Endothelial cell of umbilical vein (primary cell): ENCODE measurements around the gene IFT74.

Source experiments
- EZH2 ChIP-seq: IDR thresholded peaks from 2 replicates; pipeline ENCODE4 v1.6.1; 2012; ENCODE audit warnings: borderline replicate concordance, low read depth, mild to moderate bottlenecking, moderate library complexity, low read length, inconsistent platforms; ENCODE audit not compliant: severe bottlenecking
- FOS ChIP-seq: IDR thresholded peaks from 2 replicates; pipeline ENCODE4 v1.6.1; 2011; ENCODE audit warnings: mild to moderate bottlenecking, low read length, moderate library complexity, borderline replicate concordance; ENCODE audit not compliant: insufficient read depth
- JUN ChIP-seq: IDR thresholded peaks from 2 replicates; pipeline ENCODE4 v1.6.1; 2011; ENCODE audit warnings: borderline replicate concordance, low read depth; ENCODE audit not compliant: insufficient read length, insufficient read depth
- POLR2A ChIP-seq: IDR thresholded peaks from 2 replicates; pipeline ENCODE4 v1.6.1; 2012; ENCODE audit warnings: low read depth, mild to moderate bottlenecking, control low read depth, low read length
- POLR2AphosphoS5 ChIP-seq: IDR thresholded peaks from 2 replicates; pipeline ENCODE4 v1.6.1; 2012; ENCODE audit warnings: low read depth, mild to moderate bottlenecking, control low read depth, low read length, moderate library complexity; ENCODE audit not compliant: insufficient read depth
- TF ChIP-seq, protein P1 (sequence below), 2 donors: IDR thresholded peaks; 1 replicate in 1 of 2; 2 replicates in 1 of 2; pipeline ENCODE4 v1.5.1; 2011; ENCODE audit warnings: low read length in 2 of 2, mild to moderate bottlenecking in 2 of 2, moderate library complexity in 2 of 2, control low read depth in 1 of 2, inconsistent platforms in 1 of 2, low read depth in 1 of 2; ENCODE audit not compliant: insufficient read depth in 1 of 2; ENCODE audit errors: extremely low read depth in 1 of 2
- TF ChIP-seq, protein P2 (sequence below): IDR thresholded peaks from 2 replicates; pipeline ENCODE4 v1.6.1; 2011; ENCODE audit not compliant: insufficient read depth, insufficient read length

DNA sequence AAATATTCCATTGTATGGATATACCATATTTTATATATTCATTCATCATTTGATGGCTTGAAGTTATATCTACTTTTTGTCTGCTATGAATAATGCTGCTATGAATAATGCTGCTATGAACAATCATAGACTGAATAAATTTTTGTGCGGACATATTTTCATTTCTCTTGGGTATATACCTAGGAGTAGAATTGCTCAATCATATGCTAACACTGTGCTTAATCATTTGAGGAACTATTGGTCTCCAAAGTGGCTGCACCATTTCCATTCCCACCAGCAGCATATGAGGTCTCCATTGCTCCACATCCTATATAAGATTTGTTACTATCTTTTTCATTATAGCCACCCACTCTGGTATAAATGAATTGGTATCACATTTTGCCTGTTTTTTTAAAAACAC, 134.5 kb downstream of the IFT74 start:
- TF ChIP-seq, protein P1, sequence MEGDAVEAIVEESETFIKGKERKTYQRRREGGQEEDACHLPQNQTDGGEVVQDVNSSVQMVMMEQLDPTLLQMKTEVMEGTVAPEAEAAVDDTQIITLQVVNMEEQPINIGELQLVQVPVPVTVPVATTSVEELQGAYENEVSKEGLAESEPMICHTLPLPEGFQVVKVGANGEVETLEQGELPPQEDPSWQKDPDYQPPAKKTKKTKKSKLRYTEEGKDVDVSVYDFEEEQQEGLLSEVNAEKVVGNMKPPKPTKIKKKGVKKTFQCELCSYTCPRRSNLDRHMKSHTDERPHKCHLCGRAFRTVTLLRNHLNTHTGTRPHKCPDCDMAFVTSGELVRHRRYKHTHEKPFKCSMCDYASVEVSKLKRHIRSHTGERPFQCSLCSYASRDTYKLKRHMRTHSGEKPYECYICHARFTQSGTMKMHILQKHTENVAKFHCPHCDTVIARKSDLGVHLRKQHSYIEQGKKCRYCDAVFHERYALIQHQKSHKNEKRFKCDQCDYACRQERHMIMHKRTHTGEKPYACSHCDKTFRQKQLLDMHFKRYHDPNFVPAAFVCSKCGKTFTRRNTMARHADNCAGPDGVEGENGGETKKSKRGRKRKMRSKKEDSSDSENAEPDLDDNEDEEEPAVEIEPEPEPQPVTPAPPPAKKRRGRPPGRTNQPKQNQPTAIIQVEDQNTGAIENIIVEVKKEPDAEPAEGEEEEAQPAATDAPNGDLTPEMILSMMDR (IDR thresholded peaks at IDR 0.05; ENCODE audit: extremely low read depth in 1 of 2, insufficient read depth in 1 of 2, low read depth in 1 of 2, low read length in 2 of 2), result no peak
- TF ChIP-seq FOS, result no peak
- TF ChIP-seq POLR2A, result no peak
- no peak for TF ChIP-seq JUN
- TF ChIP-seq EZH2, result no peak
- no peak for TF ChIP-seq POLR2AphosphoS5
- TF ChIP-seq, protein P2, sequence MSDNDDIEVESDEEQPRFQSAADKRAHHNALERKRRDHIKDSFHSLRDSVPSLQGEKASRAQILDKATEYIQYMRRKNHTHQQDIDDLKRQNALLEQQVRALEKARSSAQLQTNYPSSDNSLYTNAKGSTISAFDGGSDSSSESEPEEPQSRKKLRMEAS, result no peak
